ENCODE results near the gene FTO.

The FTO gene

GRCh38 chr16:53804467-53804866 lies 100.5 kb downstream of the FTO start:
- H3K9me3 ChIP-seq (replicated peaks; ENCODE audit: insufficient read depth, low read length) = no peaks in the 10 kb centered on the region
- no peaks in the 10 kb centered on the region for H3K27me3 ChIP-seq (replicated peaks; ENCODE audit: insufficient read depth, low read length)
- H3K9ac ChIP-seq (ENCODE audit: low read length) = no peak overlapping the region
- no peaks in the 10 kb centered on the region for H3K4me1 ChIP-seq (ENCODE audit: low read length)
- H3F3A ChIP-seq (ENCODE audit: insufficient read depth, low read length) = no peaks in the 10 kb centered on the region
- DNase-seq = no peak
- H3K4me3 ChIP-seq (ENCODE audit: low read length) = no peak overlapping the region
- H4K20me1 ChIP-seq (ENCODE audit: insufficient read depth, low read length) = no peaks in the 10 kb centered on the region
- H3K36me3 ChIP-seq (replicated peaks; ENCODE audit: insufficient read depth, low read length) = no peaks in the 10 kb centered on the region
- H3K27ac ChIP-seq (ENCODE audit: low read length) = no peak overlapping the region
- TF ChIP-seq CTCF (IDR thresholded peaks at IDR 0.05; ENCODE audit: low read length) (no peak), EZH2 (optimal IDR thresholded peaks at IDR 0.05; ENCODE audit: low read depth, low read length) (no peak), EZH2phosphoT487 (IDR thresholded peaks at IDR 0.05; ENCODE audit: low read length) (no peak)
- H3K4me2 ChIP-seq (ENCODE audit: low read depth, low read length) = no peak overlapping the region
- peaks cover 5% of the 10 kb centered on the region; the same call in 1 of the 2 replicates for H3K79me2 ChIP-seq (ENCODE audit: low read length)
- no peaks in the 10 kb centered on the region for H3K9me2 ChIP-seq (replicated peaks; ENCODE audit: insufficient read depth, low read length)
- H2AFZ ChIP-seq (ENCODE audit: low read length) = no peak overlapping the region

- no peak for DNase-seq
- Histone ChIP-seq H3K9me2 (replicated peaks; ENCODE audit: insufficient read depth, low read length) (no peaks in the 10 kb centered on the region), H3K4me2 (ENCODE audit: low read depth, low read length) (no peak overlapping the region), H4K20me1 (ENCODE audit: insufficient read depth, low read length) (no peaks in the 10 kb centered on the region), H3F3A (ENCODE audit: insufficient read depth, low read length) (no peaks in the 10 kb centered on the region), H2AFZ (ENCODE audit: low read length) (no peak overlapping the region), H3K27ac (ENCODE audit: low read length) (no peak overlapping the region), H3K4me1 (ENCODE audit: low read length) (no peaks in the 10 kb centered on the region), H3K36me3 (replicated peaks; ENCODE audit: insufficient read depth, low read length) (no peaks in the 10 kb centered on the region), H3K27me3 (replicated peaks; ENCODE audit: insufficient read depth, low read length) (no peaks in the 10 kb centered on the region), H3K79me2 (ENCODE audit: low read length) (peaks cover 4% of the 10 kb centered on the region; the same call in 1 of the 2 replicates), H3K4me3 (ENCODE audit: low read length) (no peak overlapping the region), H3K9ac (ENCODE audit: low read length) (no peak overlapping the region), H3K9me3 (replicated peaks; ENCODE audit: insufficient read depth, low read length) (no peaks in the 10 kb centered on the region)
- TF ChIP-seq EZH2phosphoT487 (IDR thresholded peaks at IDR 0.05; ENCODE audit: low read length) (no peak), EZH2 (optimal IDR thresholded peaks at IDR 0.05; ENCODE audit: low read depth, low read length) (no peak), CTCF (IDR thresholded peaks at IDR 0.05; ENCODE audit: low read length) (no peak)
These were observed 101.2 kb downstream of the FTO start for GRCh38 chr16:53805113-53805512.

GRCh38 chr16:53805752-53806151 lies 101.8 kb downstream of the FTO start:
- Histone ChIP-seq H3K9me3 (replicated peaks; ENCODE audit: insufficient read depth, low read length) (no peaks in the 10 kb centered on the region), H3K27ac (ENCODE audit: low read length) (no peak overlapping the region), H3K27me3 (replicated peaks; ENCODE audit: insufficient read depth, low read length) (no peaks in the 10 kb centered on the region), H3F3A (ENCODE audit: insufficient read depth, low read length) (no peaks in the 10 kb centered on the region), H3K4me1 (ENCODE audit: low read length) (no peaks in the 10 kb centered on the region), H3K9ac (ENCODE audit: low read length) (no peak overlapping the region), H3K4me3 (ENCODE audit: low read length) (no peak overlapping the region), H3K4me2 (ENCODE audit: low read depth, low read length) (no peak overlapping the region), H3K79me2 (ENCODE audit: low read length) (peaks cover 4% of the 10 kb centered on the region; the same call in 1 of the 2 replicates), H2AFZ (ENCODE audit: low read length) (no peak overlapping the region), H3K9me2 (replicated peaks; ENCODE audit: insufficient read depth, low read length) (no peaks in the 10 kb centered on the region), H3K36me3 (replicated peaks; ENCODE audit: insufficient read depth, low read length) (no peaks in the 10 kb centered on the region), H4K20me1 (ENCODE audit: insufficient read depth, low read length) (no peaks in the 10 kb centered on the region)
- no peak for DNase-seq
- TF ChIP-seq CTCF (IDR thresholded peaks at IDR 0.05; ENCODE audit: low read length) (no peak), EZH2 (optimal IDR thresholded peaks at IDR 0.05; ENCODE audit: low read depth, low read length) (no peak), EZH2phosphoT487 (IDR thresholded peaks at IDR 0.05; ENCODE audit: low read length) (no peak)
